ENCODE measurements around the gene FKBP14. TPM values are rescaled to one million over a fixed set of nuclear protein-coding genes. Genes with fewer than 3 reads are reported as not detected.
"Not testable (repeated sequence)": the region's sequence is repeated elsewhere in the genome, so short reads cannot be mapped to it uniquely, and the experiment has no call there.

FKBP14 gene
- total RNA-seq, 1 donor from 2014 or later = 42.4 TPM

DNA sequence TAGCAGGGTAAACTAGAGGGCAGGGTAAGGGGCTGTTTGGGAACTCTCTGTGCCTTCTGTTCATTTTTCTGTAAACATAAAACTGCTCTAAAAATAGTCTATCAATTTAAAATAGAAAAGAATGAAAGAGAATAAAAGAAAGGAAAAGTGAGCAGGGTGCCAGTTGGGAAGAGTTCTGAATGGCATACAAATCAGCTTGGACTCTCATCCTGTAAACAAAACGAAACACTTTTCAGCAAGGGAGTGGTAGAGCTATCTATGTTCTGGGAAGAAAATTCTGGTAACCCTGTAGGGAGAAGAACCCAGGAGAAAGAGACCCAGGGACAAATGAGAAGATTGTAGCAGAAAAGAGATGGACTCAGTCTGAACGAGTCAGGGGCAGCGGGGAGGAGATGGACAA lies 61.5 kb downstream of the FKBP14 start:
- Mint-ChIP-seq H3K4me3 (no peak overlapping the region), H3K27me3 (ENCODE audit: low read depth) (no peaks in the 10 kb centered on the region), H3K27ac (no peak overlapping the region), H3K36me3 (peaks cover 44% of the 10 kb centered on the region), H3K9me3 (peaks cover 10% of the 10 kb centered on the region), H3K4me1 (peaks cover 11% of the 10 kb centered on the region)
- TF ChIP-seq CTCF (IDR thresholded peaks at IDR 0.05; ENCODE audit: unreplicated experiment) = no peak
- DNase-seq (ENCODE audit: low spot score in 2 of 2, unreplicated experiment in 2 of 2) = no peak

DNA sequence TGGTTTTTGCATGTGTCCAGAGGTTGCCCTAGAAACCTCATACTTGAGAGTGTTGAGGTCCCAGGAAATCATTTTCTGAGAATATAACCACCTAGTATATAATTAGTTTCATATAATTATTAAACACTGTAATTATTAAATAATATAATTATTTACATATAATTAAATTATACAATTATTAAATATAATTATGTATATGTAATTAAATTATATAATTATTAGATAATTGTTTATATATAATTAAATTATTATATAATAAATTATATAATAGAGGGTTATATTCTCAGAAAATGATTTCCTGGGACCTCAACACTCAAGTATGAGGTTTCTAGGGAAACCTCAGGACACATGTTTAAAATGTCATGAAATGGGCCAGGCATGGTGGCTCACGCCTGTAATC lies 64.5 kb downstream of the FKBP14 start:
- H3K36me3 Mint-ChIP-seq = peaks cover 43% of the 10 kb centered on the region
- H3K4me1 Mint-ChIP-seq = no peaks in the 10 kb centered on the region
- TF ChIP-seq CTCF (IDR thresholded peaks at IDR 0.05; ENCODE audit: unreplicated experiment) = no peak
- no peak for DNase-seq (ENCODE audit: low spot score in 2 of 2, unreplicated experiment in 2 of 2)
- peaks cover 3% of the 10 kb centered on the region for H3K9me3 Mint-ChIP-seq
- no peaks in the 10 kb centered on the region for H3K27me3 Mint-ChIP-seq (ENCODE audit: low read depth)
- H3K4me3 Mint-ChIP-seq = no peak overlapping the region
- no peak overlapping the region for H3K27ac Mint-ChIP-seq

DNA sequence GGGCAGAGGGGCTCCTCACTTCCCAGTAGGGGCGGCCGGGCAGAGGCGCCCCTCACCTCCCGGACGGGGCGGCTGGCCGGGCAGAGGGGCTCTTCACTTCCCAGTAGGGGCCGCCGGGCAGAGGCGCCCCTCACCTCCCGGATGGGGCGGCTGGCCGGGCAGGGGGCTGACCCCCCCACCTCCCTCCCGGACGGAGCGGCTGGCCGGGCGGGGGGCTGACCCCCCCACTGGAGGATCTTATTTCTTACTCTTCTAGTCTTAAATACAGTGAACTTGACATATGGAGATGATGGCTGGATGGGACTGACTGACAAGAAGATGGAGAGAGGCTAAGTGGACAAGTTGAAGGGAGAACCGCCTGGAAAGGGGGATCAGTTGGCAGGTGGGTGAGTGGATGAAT lies 64.9 kb downstream of the FKBP14 start:
- H3K27ac Mint-ChIP-seq; H3K4me3 Mint-ChIP-seq; DNase-seq (ENCODE audit: low spot score in 2 of 2, unreplicated experiment in 2 of 2); H3K27me3 Mint-ChIP-seq (ENCODE audit: low read depth); H3K4me1 Mint-ChIP-seq; H3K9me3 Mint-ChIP-seq: not testable (repeated sequence)
- peaks cover 39% of the 10 kb centered on the region for H3K36me3 Mint-ChIP-seq

Other genes starting within 250 kb of the FKBP14 start
- gene WIPF3, start 220.2 kb downstream of the FKBP14 start, total RNA-seq = 7.1 to 7.9 TPM (median 7.3 TPM) in 3 replicates
- 81.3 to 86.4 TPM (median 85.0 TPM) in 3 replicates for gene SCRN1, start 36.9 kb downstream of the FKBP14 start, total RNA-seq
- 39.8 to 43.5 TPM (median 40.3 TPM) in 3 replicates for gene PLEKHA8, start 1.7 kb upstream of the FKBP14 start, total RNA-seq
- 20.5 to 24.5 TPM (median 24.2 TPM) in 3 replicates for gene MTURN, start 108.3 kb upstream of the FKBP14 start, total RNA-seq